Measurements from ENCODE around the gene ADGRA3.

DNA sequence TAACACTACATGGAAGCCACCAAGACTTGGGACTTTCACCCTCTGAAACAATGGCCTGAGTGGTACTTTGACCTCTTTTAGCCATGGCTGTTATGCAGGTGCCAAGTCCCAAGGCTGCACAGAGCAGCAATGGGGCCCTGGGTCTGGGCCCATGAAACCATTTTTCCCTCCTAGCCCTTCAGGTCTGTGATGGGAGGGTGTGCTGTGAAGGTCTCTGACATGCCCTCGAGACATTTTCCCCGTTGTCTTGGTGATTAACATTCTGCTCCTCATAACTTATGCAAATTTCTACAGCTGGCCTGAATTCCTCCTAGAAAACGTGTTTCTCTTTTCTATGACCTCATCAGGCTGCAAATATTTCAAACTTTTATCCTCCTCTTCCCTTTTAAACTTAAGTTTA, 30.4 kb upstream of the ADGRA3 start:
- TF ChIP-seq, protein P1, sequence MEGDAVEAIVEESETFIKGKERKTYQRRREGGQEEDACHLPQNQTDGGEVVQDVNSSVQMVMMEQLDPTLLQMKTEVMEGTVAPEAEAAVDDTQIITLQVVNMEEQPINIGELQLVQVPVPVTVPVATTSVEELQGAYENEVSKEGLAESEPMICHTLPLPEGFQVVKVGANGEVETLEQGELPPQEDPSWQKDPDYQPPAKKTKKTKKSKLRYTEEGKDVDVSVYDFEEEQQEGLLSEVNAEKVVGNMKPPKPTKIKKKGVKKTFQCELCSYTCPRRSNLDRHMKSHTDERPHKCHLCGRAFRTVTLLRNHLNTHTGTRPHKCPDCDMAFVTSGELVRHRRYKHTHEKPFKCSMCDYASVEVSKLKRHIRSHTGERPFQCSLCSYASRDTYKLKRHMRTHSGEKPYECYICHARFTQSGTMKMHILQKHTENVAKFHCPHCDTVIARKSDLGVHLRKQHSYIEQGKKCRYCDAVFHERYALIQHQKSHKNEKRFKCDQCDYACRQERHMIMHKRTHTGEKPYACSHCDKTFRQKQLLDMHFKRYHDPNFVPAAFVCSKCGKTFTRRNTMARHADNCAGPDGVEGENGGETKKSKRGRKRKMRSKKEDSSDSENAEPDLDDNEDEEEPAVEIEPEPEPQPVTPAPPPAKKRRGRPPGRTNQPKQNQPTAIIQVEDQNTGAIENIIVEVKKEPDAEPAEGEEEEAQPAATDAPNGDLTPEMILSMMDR (IDR thresholded peaks at IDR 0.05; ENCODE audit: extremely low read depth in 1 of 2, insufficient read depth in 1 of 2, low read depth in 1 of 2, low read length in 2 of 2), result no peak
- TF ChIP-seq POLR2AphosphoS5 (IDR thresholded peaks at IDR 0.05; ENCODE audit: insufficient read depth, low read depth, low read length) (no peak), JUN (IDR thresholded peaks at IDR 0.05; ENCODE audit: borderline replicate concordance, insufficient read depth, insufficient read length, low read depth) (no peak), MYC (IDR thresholded peaks at IDR 0.05; ENCODE audit: low read depth, low read length) (no peak)

Measured in endothelial cell of umbilical vein (primary cell).